HG03066 (cell line): Measurements from ENCODE around the gene FOSB.

Source experiments
- ATAC-seq: cut with Tn5 transposase; IDR thresholded peaks from one replicate; pipeline ENCODE4 v1.9.1; 2021; ENCODE audit warnings: low read depth; ENCODE audit not compliant: unreplicated experiment

Gene FOSB

DNA sequence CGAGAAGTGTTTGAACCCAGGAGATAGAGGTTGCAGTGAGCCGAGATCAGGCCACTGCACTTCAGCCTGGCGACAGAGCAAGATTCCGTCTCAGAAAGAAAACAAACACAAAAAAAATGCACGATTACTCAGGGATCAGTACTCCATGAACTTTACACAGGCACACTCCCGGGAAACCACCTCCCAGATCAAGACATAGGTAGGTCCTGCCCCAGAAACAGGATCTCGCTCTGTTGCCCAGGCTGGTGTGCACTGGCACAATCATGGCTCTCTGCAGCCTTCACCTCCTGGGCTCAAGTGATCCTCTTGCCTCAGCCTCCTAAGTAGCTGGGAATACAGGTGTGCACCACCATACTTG, 50.7 kb downstream of the FOSB start:
- ATAC-seq = no peak

DNA sequence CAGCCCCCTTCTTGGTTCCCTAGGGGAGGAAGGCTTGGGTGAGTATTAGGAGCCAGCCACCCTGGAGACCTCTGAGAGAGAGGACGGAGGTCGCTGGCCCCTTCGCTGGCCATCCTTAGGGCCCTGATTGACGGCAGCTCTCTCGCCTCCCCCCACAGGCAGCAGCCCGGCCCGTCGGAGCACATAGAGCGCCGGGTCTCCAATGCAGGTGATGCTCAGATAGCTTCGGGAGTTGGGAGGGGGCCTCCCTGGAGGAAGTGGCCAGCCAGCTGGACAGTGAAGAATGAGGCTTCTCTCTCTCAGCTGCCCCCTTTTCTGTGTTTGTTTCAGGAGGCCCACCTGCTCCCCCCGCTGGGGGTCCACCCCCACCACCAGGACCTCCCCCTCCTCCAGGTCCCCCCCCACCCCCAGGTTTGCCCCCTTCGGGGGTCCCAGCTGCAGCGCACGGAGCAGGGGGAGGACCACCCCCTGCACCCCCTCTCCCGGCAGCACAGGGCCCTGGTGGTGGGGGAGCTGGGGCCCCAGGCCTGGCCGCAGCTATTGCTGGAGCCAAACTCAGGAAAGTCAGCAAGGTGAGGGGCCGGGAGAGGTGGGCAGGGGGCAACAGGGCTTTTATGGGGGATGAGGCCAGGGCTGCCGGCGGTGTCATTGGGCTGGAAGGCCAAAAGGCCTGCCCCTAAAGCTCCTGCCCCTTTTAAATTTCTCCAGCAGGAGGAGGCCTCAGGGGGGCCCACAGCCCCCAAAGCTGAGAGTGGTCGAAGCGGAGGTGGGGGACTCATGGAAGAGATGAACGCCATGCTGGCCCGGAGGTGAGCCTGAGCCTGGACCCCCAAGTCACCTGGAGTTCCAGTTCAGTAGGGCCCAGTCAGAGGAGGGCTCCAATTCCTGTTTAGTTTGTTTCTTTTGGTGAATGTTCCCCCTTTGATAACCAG, 54.5 kb downstream of the FOSB start:
- ATAC-seq = no peak

DNA sequence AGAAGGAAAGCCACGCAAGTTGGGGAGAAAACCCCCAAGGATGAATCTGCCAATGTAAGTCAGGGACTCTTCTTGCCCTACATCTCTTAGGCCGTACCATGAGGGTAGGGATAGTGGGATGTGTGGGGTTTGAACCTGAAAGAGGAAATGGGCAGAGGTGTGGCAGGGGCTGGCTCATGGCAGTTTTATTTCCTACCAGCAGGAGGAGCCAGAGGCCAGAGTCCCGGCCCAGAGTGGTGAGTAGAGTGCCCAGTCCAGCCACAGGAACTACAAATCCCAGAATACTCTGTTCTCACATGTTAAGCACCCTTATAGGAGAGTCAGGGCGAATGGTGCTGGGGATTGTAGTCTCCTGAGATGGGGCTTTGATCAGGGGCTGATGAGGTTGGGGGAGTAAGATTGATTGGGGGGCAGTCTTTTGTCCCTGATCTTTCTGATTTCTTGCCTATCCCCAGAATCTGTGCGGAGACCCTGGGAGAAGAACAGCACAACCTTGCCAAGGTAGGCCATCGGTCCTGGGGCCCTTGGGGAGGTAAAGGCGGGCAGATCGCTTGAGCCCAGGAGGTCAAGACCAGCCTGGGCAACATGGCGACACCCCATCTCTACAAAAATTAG, 56.0 kb downstream of the FOSB start:
- ATAC-seq = peak; percentile 70

DNA sequence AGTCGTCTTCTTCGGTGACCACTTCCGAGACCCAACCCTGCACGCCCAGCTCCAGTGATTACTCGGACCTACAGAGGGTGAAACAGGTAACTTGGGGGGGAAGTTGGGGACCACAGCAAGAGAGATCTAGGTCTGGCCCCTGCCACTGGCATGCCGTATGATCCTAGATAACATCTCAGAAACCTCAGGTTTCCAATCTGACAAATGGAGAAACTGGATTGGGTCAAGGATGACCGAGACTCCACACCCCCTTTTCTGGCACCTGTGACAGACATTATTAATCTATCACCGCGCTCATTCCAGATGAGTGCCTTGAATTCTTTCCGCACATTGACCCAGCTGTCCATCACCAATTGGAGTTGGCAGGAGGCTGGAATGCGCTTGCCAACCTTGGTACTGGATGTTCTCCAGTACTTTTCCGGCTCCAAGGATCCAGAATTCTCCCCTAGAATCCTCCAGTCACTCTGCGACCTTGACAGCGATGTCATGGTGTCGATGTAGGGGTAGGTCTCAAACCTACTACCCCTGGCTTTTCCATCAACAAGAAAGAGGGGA, 56.9 kb downstream of the FOSB start:
- no peak for ATAC-seq
